ENCODE measurements around the gene INAFM2. TPM values are rescaled to one million over a fixed set of nuclear protein-coding genes. Genes with fewer than 3 reads are reported as not detected.

The INAFM2 gene
- total RNA-seq, 2 donors from 2014 or later: 63.8 to 79.2 TPM

GRCh38 chr15:40334541-40334940 is 11.0 kb downstream of the INAFM2 start:
- H3K4me1 ChIP-seq (ENCODE audit: control insufficient read depth in 1 of 2, low read depth in 2 of 2): peaks cover 61 to 94% of the 10 kb centered on the region in 2 donors
- H3K27ac ChIP-seq: peak overlapping the region; percentile 93 to 99

GRCh38 chr15:40334941-40335795 is 11.7 kb downstream of the INAFM2 start:
- Histone ChIP-seq H3K27me3 (replicated peaks; ENCODE audit: insufficient read depth) (no peaks in the 10 kb centered on the region), H3K4me3 (no peak overlapping the region), H3K27ac (peak overlapping the region; percentile 93 to 99), H3K4me1 (ENCODE audit: control insufficient read depth in 1 of 2, low read depth in 2 of 2) (peaks cover 64 to 94% of the 10 kb centered on the region in 2 donors), H3K9me3 (no peaks in the 10 kb centered on the region), H3K36me3 (no peaks in the 10 kb centered on the region)
- no peak for TF ChIP-seq CTCF (IDR thresholded peaks at IDR 0.05)
- no peak for ATAC-seq (ENCODE audit: insufficient number of reproducible peaks, low FRiP score, low read depth)
- DNase-seq (ENCODE audit: low spot score): no peak

More at GRCh38 chr15:40334541-40334940, 11.0 kb downstream of the INAFM2 start:
- H3K27me3 ChIP-seq (replicated peaks; ENCODE audit: insufficient read depth): no peaks in the 10 kb centered on the region
- DNase-seq (ENCODE audit: low spot score) (no peak), ATAC-seq (ENCODE audit: insufficient number of reproducible peaks, low FRiP score, low read depth) (no peak)
- H3K9me3 ChIP-seq: no peaks in the 10 kb centered on the region
- H3K36me3 ChIP-seq: no peaks in the 10 kb centered on the region
- no peak for TF ChIP-seq CTCF (IDR thresholded peaks at IDR 0.05)
- no peak overlapping the region for H3K4me3 ChIP-seq

GRCh38 chr15:40335938-40336743 is 12.6 kb downstream of the INAFM2 start:
- H3K4me1 ChIP-seq (ENCODE audit: control insufficient read depth in 1 of 2, low read depth in 2 of 2): peaks cover 63 to 94% of the 10 kb centered on the region in 2 donors

GRCh38 chr15:40336744-40337122 is 13.2 kb downstream of the INAFM2 start:
- Histone ChIP-seq H3K27me3 (replicated peaks; ENCODE audit: insufficient read depth) (no peaks in the 10 kb centered on the region), H3K4me1 (ENCODE audit: control insufficient read depth in 1 of 2, low read depth in 2 of 2) (peaks cover 69 to 94% of the 10 kb centered on the region in 2 donors), H3K4me3 (no peak overlapping the region), H3K36me3 (no peaks in the 10 kb centered on the region), H3K27ac (peak overlapping the region; percentile 93 to 99), H3K9me3 (no peaks in the 10 kb centered on the region)
- DNase-seq (ENCODE audit: low spot score): no peak
- no peak for TF ChIP-seq CTCF (IDR thresholded peaks at IDR 0.05)
- ATAC-seq (ENCODE audit: insufficient number of reproducible peaks, low FRiP score, low read depth): no peak

More at GRCh38 chr15:40335938-40336743, 12.6 kb downstream of the INAFM2 start:
- Histone ChIP-seq H3K36me3 (no peaks in the 10 kb centered on the region), H3K27me3 (replicated peaks; ENCODE audit: insufficient read depth) (no peaks in the 10 kb centered on the region), H3K4me3 (no peak overlapping the region), H3K27ac (peak overlapping the region; percentile 93 to 99), H3K9me3 (no peaks in the 10 kb centered on the region)
- TF ChIP-seq CTCF (IDR thresholded peaks at IDR 0.05): no peak
- DNase-seq (ENCODE audit: low spot score): no peak
- ATAC-seq (ENCODE audit: insufficient number of reproducible peaks, low FRiP score, low read depth): no peak

- ATAC-seq (ENCODE audit: insufficient number of reproducible peaks, low FRiP score, low read depth) (no peak), DNase-seq (ENCODE audit: low spot score) (no peak)
- H3K27ac ChIP-seq: peak overlapping the region; percentile 93 to 99
- H3K4me3 ChIP-seq: peak overlapping the region; percentile 67
- H3K4me1 ChIP-seq (ENCODE audit: control insufficient read depth in 1 of 2, low read depth in 2 of 2): peaks cover 75 to 98% of the 10 kb centered on the region in 2 donors
- no peaks in the 10 kb centered on the region for H3K27me3 ChIP-seq (replicated peaks; ENCODE audit: insufficient read depth)
- H3K9me3 ChIP-seq: no peaks in the 10 kb centered on the region
- H3K36me3 ChIP-seq: no peaks in the 10 kb centered on the region
- no peak for TF ChIP-seq CTCF (IDR thresholded peaks at IDR 0.05)
These were observed 14.1 kb downstream of the INAFM2 start for GRCh38 chr15:40337597-40337996.

Data from thoracic aorta (tissue), 2 donors.